Coronary artery (tissue), 2 donors: ENCODE data around the gene BICRA.

ENCODE experiments used
- DNase-seq: peaks from one replicate; pipeline ENCODE4 v3.0.0-alpha.2; 2017; ENCODE audit warnings: low spot score
- H3K27ac ChIP-seq, 2 donors: fragments of 200-600 bp; sonication (generic); one replicate each; pipeline ENCODE4 v1.5.1; 2016 to 2019
- H3K4me3 ChIP-seq: fragments of 200-600 bp; sonication (generic); 2 replicates; pipeline ENCODE4 v1.5.1; 2016; ENCODE audit warnings: mild to moderate bottlenecking, moderate library complexity
- TF ChIP-seq, protein P1 (sequence below): fragments of 200-600 bp; sonication (generic); IDR thresholded peaks from one replicate; pipeline ENCODE4 v1.5.1; 2019; ENCODE audit warnings: antibody characterized with exemption

Gene BICRA

GRCh38 chr19:47619763-47620162 lies 10.8 kb downstream of the BICRA start:
- Histone ChIP-seq H3K27ac (no peak overlapping the region), H3K4me3 (no peak overlapping the region)
- TF ChIP-seq, protein P1, sequence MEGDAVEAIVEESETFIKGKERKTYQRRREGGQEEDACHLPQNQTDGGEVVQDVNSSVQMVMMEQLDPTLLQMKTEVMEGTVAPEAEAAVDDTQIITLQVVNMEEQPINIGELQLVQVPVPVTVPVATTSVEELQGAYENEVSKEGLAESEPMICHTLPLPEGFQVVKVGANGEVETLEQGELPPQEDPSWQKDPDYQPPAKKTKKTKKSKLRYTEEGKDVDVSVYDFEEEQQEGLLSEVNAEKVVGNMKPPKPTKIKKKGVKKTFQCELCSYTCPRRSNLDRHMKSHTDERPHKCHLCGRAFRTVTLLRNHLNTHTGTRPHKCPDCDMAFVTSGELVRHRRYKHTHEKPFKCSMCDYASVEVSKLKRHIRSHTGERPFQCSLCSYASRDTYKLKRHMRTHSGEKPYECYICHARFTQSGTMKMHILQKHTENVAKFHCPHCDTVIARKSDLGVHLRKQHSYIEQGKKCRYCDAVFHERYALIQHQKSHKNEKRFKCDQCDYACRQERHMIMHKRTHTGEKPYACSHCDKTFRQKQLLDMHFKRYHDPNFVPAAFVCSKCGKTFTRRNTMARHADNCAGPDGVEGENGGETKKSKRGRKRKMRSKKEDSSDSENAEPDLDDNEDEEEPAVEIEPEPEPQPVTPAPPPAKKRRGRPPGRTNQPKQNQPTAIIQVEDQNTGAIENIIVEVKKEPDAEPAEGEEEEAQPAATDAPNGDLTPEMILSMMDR, result no peak
- DNase-seq, result no peak

DNA sequence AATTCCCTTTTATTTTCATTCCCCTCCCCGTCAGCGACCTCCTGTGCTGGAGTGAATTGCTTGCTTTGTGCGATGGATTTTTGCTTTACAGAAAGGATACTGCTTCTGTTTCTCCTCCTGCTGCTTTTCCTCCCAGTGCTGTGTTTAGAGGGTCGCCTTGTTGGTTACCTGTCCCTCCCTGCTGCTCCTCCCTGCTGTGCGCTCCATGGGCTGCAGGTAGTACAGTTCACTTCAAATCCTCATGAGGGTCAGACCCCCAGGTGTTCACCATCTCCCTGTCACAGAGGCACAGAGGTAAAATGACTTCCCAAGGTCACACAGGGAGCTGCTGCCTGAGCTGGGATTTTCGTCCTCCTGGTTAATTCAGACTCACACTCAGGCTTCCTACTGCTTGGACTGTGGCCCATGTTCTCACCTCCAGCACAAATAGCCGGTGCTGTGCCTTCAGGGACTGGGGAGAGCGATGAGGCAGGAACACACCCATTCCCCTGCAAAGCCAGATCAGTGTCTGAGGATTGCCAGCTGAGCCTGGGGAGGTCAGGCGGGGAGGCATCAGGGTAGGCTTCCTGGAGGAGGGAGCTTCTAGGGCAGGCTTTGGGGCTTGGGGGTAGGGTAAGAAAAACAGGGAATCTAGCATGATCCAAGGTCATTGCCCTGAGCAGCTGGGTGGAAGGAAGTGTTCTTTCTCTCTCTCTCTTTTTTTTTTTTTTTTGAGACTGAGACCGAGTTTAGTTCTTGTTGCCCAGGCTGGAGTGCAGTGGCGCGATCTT lies 14.4 kb downstream of the BICRA start:
- no peak for DNase-seq
- H3K27ac ChIP-seq, result no peak overlapping the region
- TF ChIP-seq, protein P1, result no peak
- H3K4me3 ChIP-seq, result no peak overlapping the region

DNA sequence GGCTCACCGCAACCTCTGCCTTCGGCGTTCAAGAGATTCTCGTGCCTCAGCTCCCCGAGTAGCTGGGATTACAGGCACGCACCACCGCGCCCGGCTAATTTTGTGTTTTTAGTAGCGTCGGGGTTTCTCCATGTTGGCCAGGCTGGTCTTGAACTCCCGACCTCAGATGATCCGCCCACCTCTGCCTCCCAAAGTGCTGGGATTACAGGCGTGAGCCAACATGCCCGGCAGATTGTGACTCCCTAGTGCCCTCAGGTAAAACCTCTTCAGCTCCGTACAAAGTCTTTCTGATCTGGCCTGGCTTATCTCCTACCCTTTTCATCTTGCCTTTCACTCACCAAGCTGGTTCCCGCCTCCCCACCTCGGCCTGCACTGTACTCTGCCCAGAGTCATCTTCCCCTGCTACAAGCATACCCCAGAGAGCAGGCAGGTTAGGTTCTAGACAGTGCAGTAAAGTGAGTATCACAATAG lies 15.0 kb downstream of the BICRA start:
- H3K27ac ChIP-seq, result no peak overlapping the region
- no peak overlapping the region for H3K4me3 ChIP-seq
- TF ChIP-seq, protein P1, result no peak
- DNase-seq, result no peak

DNA sequence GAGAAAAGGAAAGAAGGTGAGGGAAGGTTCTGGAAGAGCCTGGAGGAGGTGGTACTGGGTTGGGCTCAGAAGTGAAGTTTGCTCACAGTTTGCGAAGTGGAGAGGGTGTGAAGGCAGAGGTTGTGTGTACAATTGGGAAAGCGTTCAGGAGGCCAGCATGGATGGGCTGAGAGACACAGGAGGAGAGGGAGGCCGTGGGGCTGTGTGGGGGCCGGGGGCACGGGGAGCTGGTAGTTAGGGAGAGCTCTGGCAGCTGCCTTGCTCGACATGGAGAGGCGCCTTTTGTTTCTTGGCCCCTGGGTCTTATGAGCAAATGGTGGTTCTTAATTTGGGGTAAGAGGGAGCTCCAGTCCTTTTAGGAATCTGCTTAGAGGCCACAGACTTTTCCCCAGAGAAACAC lies 16.7 kb downstream of the BICRA start:
- H3K4me3 ChIP-seq, result no peak overlapping the region
- H3K27ac ChIP-seq, result peak overlapping the region in 1 of 2 donors; percentile 39
- TF ChIP-seq, protein P1, result no peak
- DNase-seq, result no peak

DNA sequence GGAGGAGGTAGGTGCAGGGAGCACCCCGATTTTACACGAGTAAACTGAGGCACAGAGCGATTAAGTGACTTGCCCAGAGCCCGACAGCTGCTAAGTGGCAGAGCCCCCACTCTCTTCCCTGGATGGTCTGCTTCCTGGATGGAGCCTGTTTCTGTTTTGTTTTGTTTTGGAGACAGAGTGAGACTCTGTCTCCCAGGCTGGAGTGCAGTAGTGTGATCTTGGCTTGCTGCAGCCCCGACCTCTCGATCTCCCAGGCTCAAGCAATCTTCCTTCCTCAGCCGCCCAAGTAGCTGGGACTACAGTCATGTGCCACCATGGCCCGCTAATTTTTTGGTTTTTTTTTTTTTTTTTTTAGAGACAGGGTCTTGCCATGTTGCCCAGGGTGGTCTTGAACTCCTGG lies 17.3 kb downstream of the BICRA start:
- Histone ChIP-seq H3K4me3 (no peak overlapping the region), H3K27ac (peak overlapping the region in 1 of 2 donors; percentile 51)
- TF ChIP-seq, protein P1, result no peak
- DNase-seq, result no peak

DNA sequence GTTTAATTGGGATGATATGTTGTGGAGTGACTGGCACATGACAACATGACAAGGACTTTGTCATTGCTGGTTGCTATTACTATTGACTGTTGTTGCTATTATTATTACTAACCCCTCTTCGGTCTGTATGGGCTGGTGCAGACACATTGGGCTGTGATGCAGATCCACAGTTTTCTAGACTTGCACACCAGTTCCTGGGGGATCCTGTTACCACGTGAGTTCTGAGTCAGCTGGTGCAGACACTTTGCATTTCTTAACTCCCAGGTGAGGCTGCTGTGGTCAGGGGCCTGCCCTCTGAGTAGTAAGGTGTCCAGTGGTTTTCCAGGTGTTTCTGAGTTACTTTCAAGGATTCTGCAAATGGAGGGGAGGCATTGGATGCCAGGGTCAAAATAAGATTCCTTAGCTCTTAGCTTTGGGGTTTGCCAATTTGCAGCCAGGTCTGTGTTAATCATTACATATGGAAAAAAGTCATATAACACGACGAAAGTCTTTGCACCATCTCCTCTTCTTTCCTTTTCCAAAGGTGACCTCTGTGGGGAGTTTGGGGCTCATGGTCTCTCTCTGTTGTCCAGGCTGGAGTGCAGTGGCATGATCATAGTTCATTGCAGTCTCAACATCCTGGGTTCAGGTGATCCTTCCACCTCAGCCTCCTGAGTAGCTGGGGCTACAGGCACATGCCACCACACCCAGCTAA lies 19.3 kb downstream of the BICRA start:
- no peak overlapping the region for H3K27ac ChIP-seq
- DNase-seq, result no peak
- TF ChIP-seq, protein P1, result no peak
- no peak overlapping the region for H3K4me3 ChIP-seq
